RWPE1 (cell line): ENCODE results near the gene SHROOM4.

Experiments used
- CTCF ChIA-PET: fragments of 350-600 bp; sonication (Branson Sonifier 250); formaldehyde crosslinking; extraction: SDS; loops from one replicate; lab custom pipeline; 2021; lab: Yijun Ruan, JAX
- POLR2A ChIA-PET: fragments of 400-600 bp; formaldehyde crosslinking; extraction: SDS; loops from one replicate; lab custom pipeline; 2020; ENCODE audit warnings: antibody characterized with exemption; ENCODE audit not compliant: low non-redundant PET; lab: Yijun Ruan, JAX
- DNase-seq: peaks from one replicate; pipeline ENCODE4 v3.0.0; 2012; ENCODE audit warnings: low spot score
- H3K27ac ChIP-seq: fragments of 450-650 bp; 2 replicates; pipeline ENCODE4 v1.5.1; 2017
- CTCF ChIP-seq: fragments of 450-650 bp; conservative IDR thresholded peaks from 2 replicates; pipeline ENCODE4 v1.5.1; 2017; ENCODE audit warnings: low read depth, mild to moderate bottlenecking

The SHROOM4 gene

GRCh38 chrX:50579955-50580354 lies 234.0 kb downstream of the SHROOM4 start:
- TF ChIP-seq CTCF = peak; percentile 34; the same call in 1 of the 2 replicates
- H3K27ac ChIP-seq = no peak overlapping the region
- POLR2A ChIA-PET = no interaction called here
- CTCF ChIA-PET = interaction anchor here (0.6 to 0.7 kb wide), 3 partner anchors 10 to 414 kb away, joined by 3 read pairs; no protein-coding TSS in a partner anchor
- peak; percentile 24 for DNase-seq

GRCh38 chrX:50577326-50577725 lies 236.7 kb downstream of the SHROOM4 start:
- ChIA-PET CTCF (no interaction called here), POLR2A (no interaction called here)
- TF ChIP-seq CTCF = no peak
- H3K27ac ChIP-seq = no peak overlapping the region
- DNase-seq = no peak

- no peak for DNase-seq
- H3K27ac ChIP-seq = no peak overlapping the region
- ChIA-PET CTCF (no interaction called here), POLR2A (no interaction called here)
- no peak for TF ChIP-seq CTCF
Observed at GRCh38 chrX:50567636-50568035, 246.4 kb downstream of the SHROOM4 start.

- no peak for DNase-seq
- CTCF ChIA-PET = no interaction called here
- POLR2A ChIA-PET = no interaction called here
- TF ChIP-seq CTCF = no peak
- H3K27ac ChIP-seq = no peak overlapping the region
Observed at GRCh38 chrX:50565718-50566117, 248.3 kb downstream of the SHROOM4 start.
